Measurements from ENCODE around the gene SLC2A4.

GRCh38 chr17:7246779-7247178, 34.7 kb upstream of the SLC2A4 start:
- TF ChIP-seq CTCF (IDR thresholded peaks at IDR 0.05) (no peak), POLR2A (IDR thresholded peaks at IDR 0.05; ENCODE audit: low read length) (no peak)
